Measurements from ENCODE around the gene KTN1. TPM values are rescaled to one million over a fixed set of nuclear protein-coding genes. Genes with fewer than 3 reads are reported as not detected.

KTN1 gene
- total RNA-seq, 1 experiment from 2014 or later = 125 TPM

DNA sequence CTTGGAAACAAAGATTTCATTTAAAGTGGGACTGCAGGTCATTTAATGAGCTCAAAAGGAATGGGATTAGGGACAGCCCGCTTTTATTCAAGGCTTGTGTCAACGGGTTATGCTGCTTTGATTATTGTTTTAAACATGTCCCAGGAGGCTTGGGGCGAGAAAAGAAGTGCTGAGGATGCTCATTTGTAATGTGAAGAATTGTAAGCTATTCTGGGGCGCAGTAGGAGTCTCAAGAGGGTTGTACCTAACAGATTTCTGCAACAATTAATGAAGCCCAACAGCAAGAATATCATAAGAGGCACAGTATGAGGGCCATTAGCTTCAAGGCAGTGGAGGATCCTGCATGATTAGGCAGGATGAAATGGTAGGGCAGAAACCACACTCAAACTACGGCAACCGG, 122.5 kb downstream of the KTN1 start:
- ATAC-seq (no peak), DNase-seq (ENCODE audit: low spot score) (no peak)
- ChIA-PET POLR2A (no interaction called here), CTCF (interaction anchor here (1.0 kb wide), 1 partner anchor 256 kb away, joined by 6 read pairs; no protein-coding TSS in a partner anchor)
- H3K4me1 Mint-ChIP-seq = peaks cover 22% of the 10 kb centered on the region
- no peaks in the 10 kb centered on the region for H3K27me3 Mint-ChIP-seq (ENCODE audit: low read depth)
- peaks cover 8% of the 10 kb centered on the region for H3K36me3 Mint-ChIP-seq
- TF ChIP-seq CBFB (CRISPR knock-in tag; IDR thresholded peaks at IDR 0.05; ENCODE audit: low read depth) (no peak), FOXK1 (CRISPR knock-in tag; IDR thresholded peaks at IDR 0.05) (no peak), OVOL2 (CRISPR knock-in tag; IDR thresholded peaks at IDR 0.05; ENCODE audit: borderline replicate concordance) (no peak), MXD4 (CRISPR knock-in tag; IDR thresholded peaks at IDR 0.05; ENCODE audit: borderline replicate concordance) (no peak), JAZF1 (CRISPR knock-in tag; IDR thresholded peaks at IDR 0.05) (no peak), ZNF263 (CRISPR knock-in tag; IDR thresholded peaks at IDR 0.05; ENCODE audit: low read depth) (no peak), ZBTB21 (CRISPR knock-in tag; IDR thresholded peaks at IDR 0.05; ENCODE audit: borderline replicate concordance) (no peak), ATF1 (CRISPR knock-in tag; IDR thresholded peaks at IDR 0.05) (no peak), TEAD4 (CRISPR knock-in tag; IDR thresholded peaks at IDR 0.05) (no peak), ZNF416 (CRISPR knock-in tag; IDR thresholded peaks at IDR 0.05) (no peak)
- TF ChIP-seq, protein P1, sequence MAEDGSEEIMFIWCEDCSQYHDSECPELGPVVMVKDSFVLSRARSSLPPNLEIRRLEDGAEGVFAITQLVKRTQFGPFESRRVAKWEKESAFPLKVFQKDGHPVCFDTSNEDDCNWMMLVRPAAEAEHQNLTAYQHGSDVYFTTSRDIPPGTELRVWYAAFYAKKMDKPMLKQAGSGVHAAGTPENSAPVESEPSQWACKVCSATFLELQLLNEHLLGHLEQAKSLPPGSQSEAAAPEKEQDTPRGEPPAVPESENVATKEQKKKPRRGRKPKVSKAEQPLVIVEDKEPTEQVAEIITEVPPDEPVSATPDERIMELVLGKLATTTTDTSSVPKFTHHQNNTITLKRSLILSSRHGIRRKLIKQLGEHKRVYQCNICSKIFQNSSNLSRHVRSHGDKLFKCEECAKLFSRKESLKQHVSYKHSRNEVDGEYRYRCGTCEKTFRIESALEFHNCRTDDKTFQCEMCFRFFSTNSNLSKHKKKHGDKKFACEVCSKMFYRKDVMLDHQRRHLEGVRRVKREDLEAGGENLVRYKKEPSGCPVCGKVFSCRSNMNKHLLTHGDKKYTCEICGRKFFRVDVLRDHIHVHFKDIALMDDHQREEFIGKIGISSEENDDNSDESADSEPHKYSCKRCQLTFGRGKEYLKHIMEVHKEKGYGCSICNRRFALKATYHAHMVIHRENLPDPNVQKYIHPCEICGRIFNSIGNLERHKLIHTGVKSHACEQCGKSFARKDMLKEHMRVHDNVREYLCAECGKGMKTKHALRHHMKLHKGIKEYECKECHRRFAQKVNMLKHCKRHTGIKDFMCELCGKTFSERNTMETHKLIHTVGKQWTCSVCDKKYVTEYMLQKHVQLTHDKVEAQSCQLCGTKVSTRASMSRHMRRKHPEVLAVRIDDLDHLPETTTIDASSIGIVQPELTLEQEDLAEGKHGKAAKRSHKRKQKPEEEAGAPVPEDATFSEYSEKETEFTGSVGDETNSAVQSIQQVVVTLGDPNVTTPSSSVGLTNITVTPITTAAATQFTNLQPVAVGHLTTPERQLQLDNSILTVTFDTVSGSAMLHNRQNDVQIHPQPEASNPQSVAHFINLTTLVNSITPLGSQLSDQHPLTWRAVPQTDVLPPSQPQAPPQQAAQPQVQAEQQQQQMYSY (CRISPR knock-in tag; IDR thresholded peaks at IDR 0.05) = no peak
- TF ChIP-seq, protein P2, sequence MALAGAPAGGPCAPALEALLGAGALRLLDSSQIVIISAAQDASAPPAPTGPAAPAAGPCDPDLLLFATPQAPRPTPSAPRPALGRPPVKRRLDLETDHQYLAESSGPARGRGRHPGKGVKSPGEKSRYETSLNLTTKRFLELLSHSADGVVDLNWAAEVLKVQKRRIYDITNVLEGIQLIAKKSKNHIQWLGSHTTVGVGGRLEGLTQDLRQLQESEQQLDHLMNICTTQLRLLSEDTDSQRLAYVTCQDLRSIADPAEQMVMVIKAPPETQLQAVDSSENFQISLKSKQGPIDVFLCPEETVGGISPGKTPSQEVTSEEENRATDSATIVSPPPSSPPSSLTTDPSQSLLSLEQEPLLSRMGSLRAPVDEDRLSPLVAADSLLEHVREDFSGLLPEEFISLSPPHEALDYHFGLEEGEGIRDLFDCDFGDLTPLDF (CRISPR knock-in tag; IDR thresholded peaks at IDR 0.05) = no peak
- TF ChIP-seq, protein P3, sequence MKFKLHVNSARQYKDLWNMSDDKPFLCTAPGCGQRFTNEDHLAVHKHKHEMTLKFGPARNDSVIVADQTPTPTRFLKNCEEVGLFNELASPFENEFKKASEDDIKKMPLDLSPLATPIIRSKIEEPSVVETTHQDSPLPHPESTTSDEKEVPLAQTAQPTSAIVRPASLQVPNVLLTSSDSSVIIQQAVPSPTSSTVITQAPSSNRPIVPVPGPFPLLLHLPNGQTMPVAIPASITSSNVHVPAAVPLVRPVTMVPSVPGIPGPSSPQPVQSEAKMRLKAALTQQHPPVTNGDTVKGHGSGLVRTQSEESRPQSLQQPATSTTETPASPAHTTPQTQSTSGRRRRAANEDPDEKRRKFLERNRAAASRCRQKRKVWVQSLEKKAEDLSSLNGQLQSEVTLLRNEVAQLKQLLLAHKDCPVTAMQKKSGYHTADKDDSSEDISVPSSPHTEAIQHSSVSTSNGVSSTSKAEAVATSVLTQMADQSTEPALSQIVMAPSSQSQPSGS (CRISPR knock-in tag; IDR thresholded peaks at IDR 0.05; ENCODE audit: borderline replicate concordance, low read depth) = no peak
- TF ChIP-seq, protein P4, sequence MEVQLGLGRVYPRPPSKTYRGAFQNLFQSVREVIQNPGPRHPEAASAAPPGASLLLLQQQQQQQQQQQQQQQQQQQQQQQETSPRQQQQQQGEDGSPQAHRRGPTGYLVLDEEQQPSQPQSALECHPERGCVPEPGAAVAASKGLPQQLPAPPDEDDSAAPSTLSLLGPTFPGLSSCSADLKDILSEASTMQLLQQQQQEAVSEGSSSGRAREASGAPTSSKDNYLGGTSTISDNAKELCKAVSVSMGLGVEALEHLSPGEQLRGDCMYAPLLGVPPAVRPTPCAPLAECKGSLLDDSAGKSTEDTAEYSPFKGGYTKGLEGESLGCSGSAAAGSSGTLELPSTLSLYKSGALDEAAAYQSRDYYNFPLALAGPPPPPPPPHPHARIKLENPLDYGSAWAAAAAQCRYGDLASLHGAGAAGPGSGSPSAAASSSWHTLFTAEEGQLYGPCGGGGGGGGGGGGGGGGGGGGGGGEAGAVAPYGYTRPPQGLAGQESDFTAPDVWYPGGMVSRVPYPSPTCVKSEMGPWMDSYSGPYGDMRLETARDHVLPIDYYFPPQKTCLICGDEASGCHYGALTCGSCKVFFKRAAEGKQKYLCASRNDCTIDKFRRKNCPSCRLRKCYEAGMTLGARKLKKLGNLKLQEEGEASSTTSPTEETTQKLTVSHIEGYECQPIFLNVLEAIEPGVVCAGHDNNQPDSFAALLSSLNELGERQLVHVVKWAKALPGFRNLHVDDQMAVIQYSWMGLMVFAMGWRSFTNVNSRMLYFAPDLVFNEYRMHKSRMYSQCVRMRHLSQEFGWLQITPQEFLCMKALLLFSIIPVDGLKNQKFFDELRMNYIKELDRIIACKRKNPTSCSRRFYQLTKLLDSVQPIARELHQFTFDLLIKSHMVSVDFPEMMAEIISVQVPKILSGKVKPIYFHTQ (CRISPR knock-in tag; IDR thresholded peaks at IDR 0.05) = no peak
- TF ChIP-seq, protein P5, sequence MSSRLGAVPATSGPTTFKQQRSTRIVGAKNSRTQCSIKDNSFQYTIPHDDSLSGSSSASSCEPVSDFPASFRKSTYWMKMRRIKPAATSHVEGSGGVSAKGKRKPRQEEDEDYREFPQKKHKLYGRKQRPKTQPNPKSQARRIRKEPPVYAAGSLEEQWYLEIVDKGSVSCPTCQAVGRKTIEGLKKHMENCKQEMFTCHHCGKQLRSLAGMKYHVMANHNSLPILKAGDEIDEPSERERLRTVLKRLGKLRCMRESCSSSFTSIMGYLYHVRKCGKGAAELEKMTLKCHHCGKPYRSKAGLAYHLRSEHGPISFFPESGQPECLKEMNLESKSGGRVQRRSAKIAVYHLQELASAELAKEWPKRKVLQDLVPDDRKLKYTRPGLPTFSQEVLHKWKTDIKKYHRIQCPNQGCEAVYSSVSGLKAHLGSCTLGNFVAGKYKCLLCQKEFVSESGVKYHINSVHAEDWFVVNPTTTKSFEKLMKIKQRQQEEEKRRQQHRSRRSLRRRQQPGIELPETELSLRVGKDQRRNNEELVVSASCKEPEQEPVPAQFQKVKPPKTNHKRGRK (CRISPR knock-in tag; IDR thresholded peaks at IDR 0.05; ENCODE audit: borderline replicate concordance) = no peak
- TF ChIP-seq, protein P6, sequence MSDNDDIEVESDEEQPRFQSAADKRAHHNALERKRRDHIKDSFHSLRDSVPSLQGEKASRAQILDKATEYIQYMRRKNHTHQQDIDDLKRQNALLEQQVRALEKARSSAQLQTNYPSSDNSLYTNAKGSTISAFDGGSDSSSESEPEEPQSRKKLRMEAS (CRISPR knock-in tag; IDR thresholded peaks at IDR 0.05) = no peak
- TF ChIP-seq, protein P7, sequence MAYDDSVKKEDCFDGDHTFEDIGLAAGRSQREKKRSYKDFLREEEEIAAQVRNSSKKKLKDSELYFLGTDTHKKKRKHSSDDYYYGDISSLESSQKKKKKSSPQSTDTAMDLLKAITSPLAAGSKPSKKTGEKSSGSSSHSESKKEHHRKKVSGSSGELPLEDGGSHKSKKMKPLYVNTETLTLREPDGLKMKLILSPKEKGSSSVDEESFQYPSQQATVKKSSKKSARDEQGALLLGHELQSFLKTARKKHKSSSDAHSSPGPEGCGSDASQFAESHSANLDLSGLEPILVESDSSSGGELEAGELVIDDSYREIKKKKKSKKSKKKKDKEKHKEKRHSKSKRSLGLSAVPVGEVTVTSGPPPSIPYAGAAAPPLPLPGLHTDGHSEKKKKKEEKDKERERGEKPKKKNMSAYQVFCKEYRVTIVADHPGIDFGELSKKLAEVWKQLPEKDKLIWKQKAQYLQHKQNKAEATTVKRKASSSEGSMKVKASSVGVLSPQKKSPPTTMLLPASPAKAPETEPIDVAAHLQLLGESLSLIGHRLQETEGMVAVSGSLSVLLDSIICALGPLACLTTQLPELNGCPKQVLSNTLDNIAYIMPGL (CRISPR knock-in tag; IDR thresholded peaks at IDR 0.05) = no peak
- H3K9me3 Mint-ChIP-seq = peaks cover 16% of the 10 kb centered on the region
- no peak overlapping the region for H3K4me3 Mint-ChIP-seq
- no peak overlapping the region for H3K27ac Mint-ChIP-seq
